Measurements from ENCODE around the gene PHAX.
A peak's percentile ranks its signal among the peaks of the same experiment; 100 is the strongest.
"Not testable (repeated sequence)": the region's sequence is repeated elsewhere in the genome, so short reads cannot be mapped to it uniquely, and the experiment has no call there.

PHAX gene

GRCh38 chr5:126645132-126645531 lies 44.4 kb downstream of the PHAX start:
- TF ChIP-seq POLR2A (IDR thresholded peaks at IDR 0.05; ENCODE audit: low read depth, low read length) = no peak
- FAIRE-seq = no peak
- no peak for DNase-seq (ENCODE audit: insufficient read length)

- TF ChIP-seq POLR2A (IDR thresholded peaks at IDR 0.05; ENCODE audit: low read depth, low read length) (no peak), POLR2AphosphoS5 (IDR thresholded peaks at IDR 0.05; ENCODE audit: low read depth, low read length) (no peak), TAF1 (IDR thresholded peaks at IDR 0.05; ENCODE audit: borderline replicate concordance, low read depth, low read length) (no peak)
- no peak for DNase-seq (ENCODE audit: insufficient read length)
- FAIRE-seq = no peak
Observed at GRCh38 chr5:126647071-126647470, 46.3 kb downstream of the PHAX start.

GRCh38 chr5:126648471-126648870 lies 47.7 kb downstream of the PHAX start:
- FAIRE-seq (no peak), DNase-seq (ENCODE audit: insufficient read length) (no peak)
- TF ChIP-seq POLR2A (IDR thresholded peaks at IDR 0.05; ENCODE audit: low read depth, low read length) = no peak
- no peak for TF ChIP-seq POLR2AphosphoS5 (IDR thresholded peaks at IDR 0.05; ENCODE audit: low read depth, low read length)
- TF ChIP-seq TAF1 (IDR thresholded peaks at IDR 0.05; ENCODE audit: borderline replicate concordance, low read depth, low read length) = no peak

- not testable (repeated sequence) for FAIRE-seq; DNase-seq (ENCODE audit: insufficient read length)
Observed at GRCh38 chr5:126649057-126649456, 48.3 kb downstream of the PHAX start.

- FAIRE-seq; DNase-seq (ENCODE audit: insufficient read length): not testable (repeated sequence)
Observed at GRCh38 chr5:126649709-126650108, 49.0 kb downstream of the PHAX start.

GRCh38 chr5:126650463-126650862 lies 49.7 kb downstream of the PHAX start:
- TF ChIP-seq TAF1 (IDR thresholded peaks at IDR 0.05; ENCODE audit: borderline replicate concordance, low read depth, low read length) (no peak), POLR2AphosphoS5 (IDR thresholded peaks at IDR 0.05; ENCODE audit: low read depth, low read length) (no peak)
- FAIRE-seq (no peak), DNase-seq (ENCODE audit: insufficient read length) (no peak)

- TF ChIP-seq POLR2A (IDR thresholded peaks at IDR 0.05; ENCODE audit: low read depth, low read length) (no peak), POLR2AphosphoS5 (IDR thresholded peaks at IDR 0.05; ENCODE audit: low read depth, low read length) (no peak), TAF1 (IDR thresholded peaks at IDR 0.05; ENCODE audit: borderline replicate concordance, low read depth, low read length) (no peak)
- no peak for DNase-seq (ENCODE audit: insufficient read length)
- FAIRE-seq = no peak
Observed at GRCh38 chr5:126651013-126651577, 50.3 kb downstream of the PHAX start.

- no peak for DNase-seq (ENCODE audit: insufficient read length)
- FAIRE-seq = peak; percentile 82
Observed at GRCh38 chr5:126656401-126657007, 55.8 kb downstream of the PHAX start.

GRCh38 chr5:126658561-126658960 lies 57.8 kb downstream of the PHAX start:
- FAIRE-seq = no peak
- TF ChIP-seq POLR2A (IDR thresholded peaks at IDR 0.05; ENCODE audit: low read depth, low read length) = no peak
- TF ChIP-seq POLR2AphosphoS5 (IDR thresholded peaks at IDR 0.05; ENCODE audit: low read depth, low read length) = no peak
- TF ChIP-seq TAF1 (IDR thresholded peaks at IDR 0.05; ENCODE audit: borderline replicate concordance, low read depth, low read length) = no peak
- DNase-seq (ENCODE audit: insufficient read length) = no peak

More at GRCh38 chr5:126656401-126657007, 55.8 kb downstream of the PHAX start:
- TF ChIP-seq POLR2A (IDR thresholded peaks at IDR 0.05; ENCODE audit: low read depth, low read length) = no peak
- no peak for TF ChIP-seq POLR2AphosphoS5 (IDR thresholded peaks at IDR 0.05; ENCODE audit: low read depth, low read length)

GRCh38 chr5:126659805-126660482 lies 59.2 kb downstream of the PHAX start:
- FAIRE-seq = peak; percentile 14
- TF ChIP-seq POLR2A (IDR thresholded peaks at IDR 0.05; ENCODE audit: low read depth, low read length) (no peak), TAF1 (IDR thresholded peaks at IDR 0.05; ENCODE audit: borderline replicate concordance, low read depth, low read length) (no peak), POLR2AphosphoS5 (IDR thresholded peaks at IDR 0.05; ENCODE audit: low read depth, low read length) (no peak)
- DNase-seq (ENCODE audit: insufficient read length) = no peak

GRCh38 chr5:126664586-126664985 lies 63.8 kb downstream of the PHAX start:
- no peak for FAIRE-seq
- TF ChIP-seq TAF1 (IDR thresholded peaks at IDR 0.05; ENCODE audit: borderline replicate concordance, low read depth, low read length) (no peak), POLR2AphosphoS5 (IDR thresholded peaks at IDR 0.05; ENCODE audit: low read depth, low read length) (no peak), POLR2A (IDR thresholded peaks at IDR 0.05; ENCODE audit: low read depth, low read length) (no peak)

GRCh38 chr5:126670109-126670508 lies 69.4 kb downstream of the PHAX start:
- not testable (repeated sequence) for FAIRE-seq; DNase-seq (ENCODE audit: insufficient read length)

More at GRCh38 chr5:126664586-126664985, 63.8 kb downstream of the PHAX start:
- DNase-seq (ENCODE audit: insufficient read length) = no peak

GRCh38 chr5:126671681-126672080 lies 70.9 kb downstream of the PHAX start:
- DNase-seq (ENCODE audit: insufficient read length); FAIRE-seq: not testable (repeated sequence)

Measured in GM12892 (cell line).